Measurements from ENCODE around the gene ZNF354B. TPM values are rescaled to one million over a fixed set of nuclear protein-coding genes. Genes with fewer than 3 reads are reported as not detected.

ZNF354B gene
- total and polyA plus RNA-seq, 2 of the 13 experiments (the other 11 are each of a cell fraction or from before 2014, with no cell fraction given): 7.8 to 10.3 TPM

- TF ChIP-seq CC2D1A (CRISPR knock-in tag; IDR thresholded peaks at IDR 0.05): no peak
- TF ChIP-seq ZBED4 (CRISPR knock-in tag; IDR thresholded peaks at IDR 0.05; ENCODE audit: borderline replicate concordance): no peak
- no peak for TF ChIP-seq ATF1 (CRISPR knock-in tag; IDR thresholded peaks at IDR 0.05)
- no peak for TF ChIP-seq NR2F6 (IDR thresholded peaks at IDR 0.05)
- TF ChIP-seq NR2F6 (CRISPR knock-in tag; IDR thresholded peaks at IDR 0.05): peak; percentile 51; the same call in 1 of the 2 replicates
- no peak; the same call in 1 of the 2 replicates for TF ChIP-seq POLR2AphosphoS5 (IDR thresholded peaks at IDR 0.05; ENCODE audit: low read depth, low read length)
- no peak for TF ChIP-seq CAMTA2 (CRISPR knock-in tag; IDR thresholded peaks at IDR 0.05; ENCODE audit: borderline replicate concordance)
- TF ChIP-seq STAT5B (CRISPR knock-in tag; IDR thresholded peaks at IDR 0.05): no peak
- TF ChIP-seq THYN1 (CRISPR knock-in tag; IDR thresholded peaks at IDR 0.05; ENCODE audit: borderline replicate concordance, low read depth): no peak
- no peak for TF ChIP-seq ZNF510 (CRISPR knock-in tag; IDR thresholded peaks at IDR 0.05; ENCODE audit: low read depth)
- TF ChIP-seq ZNF569 (CRISPR knock-in tag; IDR thresholded peaks at IDR 0.05; ENCODE audit: borderline replicate concordance): no peak
- TF ChIP-seq ISL2 (CRISPR knock-in tag; IDR thresholded peaks at IDR 0.05): 0 out of 2 replicates have a peak, but pooled peaks have one; percentile 35
- TF ChIP-seq ZNF644 (CRISPR knock-in tag; IDR thresholded peaks at IDR 0.05; ENCODE audit: low read depth): no peak
- no peak for TF ChIP-seq ZFP36L2 (CRISPR knock-in tag; IDR thresholded peaks at IDR 0.05)
- TF ChIP-seq YEATS2 (CRISPR knock-in tag; IDR thresholded peaks at IDR 0.05; ENCODE audit: borderline replicate concordance): peak; percentile 53; the same call in 1 of the 2 replicates
- TF ChIP-seq PHF5A (CRISPR knock-in tag; IDR thresholded peaks at IDR 0.05; ENCODE audit: low read depth, unreplicated experiment): no peak
- TF ChIP-seq SRF (IDR thresholded peaks at IDR 0.05; ENCODE audit: low read depth, low read length): no peak
- TF ChIP-seq ZBTB2 (CRISPR knock-in tag; IDR thresholded peaks at IDR 0.05; ENCODE audit: low read depth): no peak
- TF ChIP-seq, protein P1, sequence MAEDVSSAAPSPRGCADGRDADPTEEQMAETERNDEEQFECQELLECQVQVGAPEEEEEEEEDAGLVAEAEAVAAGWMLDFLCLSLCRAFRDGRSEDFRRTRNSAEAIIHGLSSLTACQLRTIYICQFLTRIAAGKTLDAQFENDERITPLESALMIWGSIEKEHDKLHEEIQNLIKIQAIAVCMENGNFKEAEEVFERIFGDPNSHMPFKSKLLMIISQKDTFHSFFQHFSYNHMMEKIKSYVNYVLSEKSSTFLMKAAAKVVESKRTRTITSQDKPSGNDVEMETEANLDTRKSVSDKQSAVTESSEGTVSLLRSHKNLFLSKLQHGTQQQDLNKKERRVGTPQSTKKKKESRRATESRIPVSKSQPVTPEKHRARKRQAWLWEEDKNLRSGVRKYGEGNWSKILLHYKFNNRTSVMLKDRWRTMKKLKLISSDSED (CRISPR knock-in tag; IDR thresholded peaks at IDR 0.05): no peak
- TF ChIP-seq ZNF780A (CRISPR knock-in tag; IDR thresholded peaks at IDR 0.05): no peak
- no peak for TF ChIP-seq ZNF496 (CRISPR knock-in tag; IDR thresholded peaks at IDR 0.05; ENCODE audit: insufficient replicate concordance)
- TF ChIP-seq CBX1 (IDR thresholded peaks at IDR 0.05; ENCODE audit: low read depth): no peak
- no peak for TF ChIP-seq RBAK (CRISPR knock-in tag; IDR thresholded peaks at IDR 0.05)
- no peak for TF ChIP-seq REL (CRISPR knock-in tag; conservative IDR thresholded peaks at IDR 0.05)
- no peak for TF ChIP-seq MED8 (CRISPR knock-in tag; IDR thresholded peaks at IDR 0.05; ENCODE audit: insufficient replicate concordance)
These were observed 36.1 kb downstream of the ZNF354B start, which contains the start of gene ZFP2 (continued) for GRCh38 chr5:178895615-178896571.

All from HepG2 (cell line).